ENCODE measurements around the gene ZC3H10. TPM values are rescaled to one million over a fixed set of nuclear protein-coding genes. Genes with fewer than 3 reads are reported as not detected.
A peak's percentile ranks its signal among the peaks of the same experiment; 100 is the strongest.

The ZC3H10 gene
- total and polyA plus RNA-seq, 2 of the 13 experiments (the other 11 are each of a cell fraction or from before 2014, with no cell fraction given), result 0.70 to 2.3 TPM

- TF ChIP-seq SMARCE1 (IDR thresholded peaks at IDR 0.05; ENCODE audit: borderline replicate concordance) (no peak), ZNF503 (CRISPR knock-in tag; IDR thresholded peaks at IDR 0.05) (peak; percentile 11; the same call in 1 of the 2 replicates), ZNF24 (IDR thresholded peaks at IDR 0.05) (no peak), ZNF350 (CRISPR knock-in tag; IDR thresholded peaks at IDR 0.05; ENCODE audit: borderline replicate concordance, low read depth) (0 out of 2 replicates have a peak, but pooled peaks have one; percentile 1), ZNF784 (CRISPR knock-in tag; IDR thresholded peaks at IDR 0.05; ENCODE audit: borderline replicate concordance) (no peak), NONO (IDR thresholded peaks at IDR 0.05) (no peak), NONO (CRISPR knock-in tag; conservative IDR thresholded peaks at IDR 0.05) (no peak), POLR2A (IDR thresholded peaks at IDR 0.05; ENCODE audit: insufficient read depth in 1 of 2, low read depth in 2 of 2, low read length in 2 of 2) (peak; percentile 47 to 59; a peak in 2 of 4 replicates), ZBTB10 (CRISPR knock-in tag; IDR thresholded peaks at IDR 0.05; ENCODE audit: borderline replicate concordance) (peak; percentile 39; the same call in 1 of the 2 replicates), ZNF7 (CRISPR knock-in tag; IDR thresholded peaks at IDR 0.05) (no peak), UBTF (CRISPR knock-in tag; IDR thresholded peaks at IDR 0.05) (no peak; the same call in 1 of the 2 replicates), ZNF879 (CRISPR knock-in tag; IDR thresholded peaks at IDR 0.05) (no peak), CTCF (CRISPR knock-in tag; IDR thresholded peaks at IDR 0.05) (no peak), PBX3 (CRISPR knock-in tag; IDR thresholded peaks at IDR 0.05; ENCODE audit: borderline replicate concordance) (0 out of 2 replicates have a peak, but pooled peaks have one; percentile 26), MAX (IDR thresholded peaks at IDR 0.05) (peak; percentile 47; the same call in 1 of the 2 replicates), ZBTB7B (CRISPR knock-in tag; IDR thresholded peaks at IDR 0.05) (peak; percentile 64; the same call in 1 of the 2 replicates)
These were observed 33.6 kb downstream of the ZC3H10 start (continued) for GRCh38 chr12:56151672-56152131.

Data from HepG2 (cell line).